Suprapubic skin (tissue), 4 donors: ENCODE data around the gene PLAAT2. TPM values are rescaled to one million over a fixed set of nuclear protein-coding genes. Genes with fewer than 3 reads are reported as not detected.

Source experiments
- DNase-seq, 2 donors: peaks; one replicate each; pipeline ENCODE4 v3.0.0-alpha.2; 2019; ENCODE audit warnings: low spot score in 2 of 2
- H3K27ac ChIP-seq: fragments of 200-600 bp; sonication (generic); one replicate; pipeline ENCODE4 v1.5.1; 2019
- H3K27me3 ChIP-seq: fragments of 200-600 bp; sonication (generic); one replicate; pipeline ENCODE4 v1.5.1; 2019
- H3K36me3 ChIP-seq: fragments of 200-600 bp; sonication (generic); one replicate; pipeline ENCODE4 v1.5.1; 2019
- H3K4me1 ChIP-seq: fragments of 200-600 bp; sonication (generic); one replicate; pipeline ENCODE4 v1.5.1; 2019
- H3K4me3 ChIP-seq: fragments of 200-600 bp; sonication (generic); one replicate; pipeline ENCODE4 v1.5.1; 2019; ENCODE audit warnings: mild to moderate bottlenecking
- H3K9me3 ChIP-seq: fragments of 200-600 bp; sonication (generic); one replicate; pipeline ENCODE4 v1.5.1; 2019
- CTCF ChIP-seq, 2 donors: fragments of 200-600 bp in 1 of 2; fragments of 450-650 bp in 1 of 2; sonication (generic) in 1 of 2; IDR thresholded peaks; one replicate each; pipeline ENCODE4 v1.5.1; 2016 to 2019; ENCODE audit warnings: antibody characterized with exemption in 2 of 2, mild to moderate bottlenecking in 1 of 2, moderate library complexity in 1 of 2
- EP300 ChIP-seq: sonication (generic); formaldehyde crosslinking; IDR thresholded peaks from one replicate; pipeline ENCODE4 v1.6.1; 2017; ENCODE audit warnings: antibody characterized with exemption
- POLR2A ChIP-seq, 2 donors: fragments of 450-650 bp; IDR thresholded peaks; one replicate each; pipeline ENCODE4 v1.6.1; 2017; ENCODE audit warnings: antibody characterized with exemption in 2 of 2, mild to moderate bottlenecking in 2 of 2, moderate library complexity in 2 of 2
- POLR2AphosphoS5 ChIP-seq, 3 donors: sonication (generic); formaldehyde crosslinking; IDR thresholded peaks; one replicate each; pipeline ENCODE4 v1.6.1; 2017; ENCODE audit warnings: antibody characterized with exemption in 3 of 3
- WGBS: methylation state at CpG from one replicate; pipeline ENCODE4 v1.1.5; 2018; 5-methylcytosine and 5-hydroxymethylcytosine counted together
- total RNA-seq, 4 donors: library from RNA; depleted of rRNA; stranded (reverse); fragments of >200 nt; gene quantifications; one replicate each; pipeline ENCODE4 v1.1.0, GENCODE V29; 2016

Gene PLAAT2
- total RNA-seq, 4 donors from 2014 or later, result not detected

- WGBS, result 73% methylated on average over 4 of the region's 4 CpGs
- Histone ChIP-seq H3K9me3 (no peaks in the 10 kb centered on the region), H3K4me1 (no peaks in the 10 kb centered on the region), H3K27me3 (no peaks in the 10 kb centered on the region), H3K27ac (no peak overlapping the region), H3K36me3 (peaks cover 3% of the 10 kb centered on the region), H3K4me3 (no peak overlapping the region)
- TF ChIP-seq POLR2AphosphoS5 (IDR thresholded peaks at IDR 0.05), result no peak
- TF ChIP-seq POLR2A (IDR thresholded peaks at IDR 0.05), result no peak
- no peak for TF ChIP-seq EP300
- TF ChIP-seq CTCF (IDR thresholded peaks at IDR 0.05), result no peak
- DNase-seq, result peak in 1 of 2 donors; percentile 32
These were observed 35.4 kb upstream of the PLAAT2 start for GRCh38 chr11:63598556-63598955.

- TF ChIP-seq CTCF (IDR thresholded peaks at IDR 0.05), result no peak
- no peak for TF ChIP-seq POLR2AphosphoS5 (IDR thresholded peaks at IDR 0.05)
- no peak for TF ChIP-seq EP300
- no peak for TF ChIP-seq POLR2A (IDR thresholded peaks at IDR 0.05)
- no peaks in the 10 kb centered on the region for H3K4me1 ChIP-seq
- no peaks in the 10 kb centered on the region for H3K9me3 ChIP-seq
- H3K27ac ChIP-seq, result no peak overlapping the region
- no peak overlapping the region for H3K4me3 ChIP-seq
- WGBS, result 79% methylated on average over 4 of the region's 4 CpGs
- H3K36me3 ChIP-seq, result peaks cover 9% of the 10 kb centered on the region
- peak in 1 of 2 donors; percentile 14 for DNase-seq
- no peaks in the 10 kb centered on the region for H3K27me3 ChIP-seq
These were observed 32.1 kb upstream of the PLAAT2 start for GRCh38 chr11:63595296-63595695.

DNA sequence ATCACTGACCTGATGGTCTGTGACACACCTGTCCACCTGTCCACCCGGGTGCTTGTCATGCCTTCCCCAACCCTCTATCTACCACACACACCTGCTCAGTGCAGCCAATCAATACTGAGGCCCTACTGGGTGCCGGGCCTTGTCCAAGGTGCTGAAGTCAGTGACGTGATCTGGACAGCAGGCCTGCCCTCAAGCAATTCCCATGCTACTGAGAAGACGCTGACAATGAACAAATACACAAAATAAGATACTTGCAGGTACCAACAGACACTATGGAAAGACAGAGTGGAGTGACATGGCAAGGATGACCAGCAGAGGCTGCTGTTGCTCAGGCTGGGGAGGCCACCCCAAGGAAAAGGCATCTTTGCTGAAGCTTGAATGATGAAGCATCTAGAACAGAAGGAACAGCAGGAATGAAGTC, 29.8 kb upstream of the PLAAT2 start:
- DNase-seq, result no peak
- WGBS, result 79% methylated on average over 4 of the region's 4 CpGs

DNA sequence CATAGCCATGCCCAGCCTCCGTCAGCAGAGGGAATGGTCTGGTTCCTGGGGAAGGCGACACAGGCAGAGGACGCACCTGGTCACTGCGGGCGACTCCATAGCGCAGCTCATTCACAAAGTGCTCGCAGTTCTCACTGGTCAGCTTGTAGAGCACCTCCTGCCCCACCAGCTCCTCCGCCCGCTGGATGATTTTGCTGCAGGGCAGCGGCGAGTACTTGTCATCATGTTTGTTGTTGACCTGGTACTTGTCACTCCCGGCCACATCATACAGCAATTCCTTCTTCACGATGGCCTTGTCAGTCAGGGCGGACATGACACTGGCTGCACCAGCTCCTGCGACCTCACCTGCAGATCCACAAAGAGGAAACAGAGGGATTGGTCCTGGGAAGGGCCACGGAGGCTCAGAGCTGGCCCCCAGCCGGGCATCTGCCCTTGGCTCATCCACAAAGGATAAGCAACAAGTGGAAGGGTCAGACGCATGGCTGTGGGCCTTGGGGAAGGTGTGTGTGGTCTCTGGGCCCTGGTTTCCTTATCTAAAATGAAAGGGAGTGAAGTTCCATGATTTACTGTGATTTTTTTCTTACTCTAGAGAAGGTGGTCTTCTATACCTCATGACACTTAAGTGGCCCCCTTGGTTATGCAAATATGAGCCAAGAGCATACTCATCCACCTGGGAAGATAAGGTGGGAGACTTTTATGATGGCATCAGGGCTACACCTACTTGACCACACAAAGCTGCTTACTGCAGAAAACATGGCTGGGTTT, 27.0 kb upstream of the PLAAT2 start:
- TF ChIP-seq CTCF (IDR thresholded peaks at IDR 0.05) (no peak), EP300 (no peak), POLR2A (IDR thresholded peaks at IDR 0.05) (no peak), POLR2AphosphoS5 (IDR thresholded peaks at IDR 0.05) (no peak)
- no peak overlapping the region for H3K4me3 ChIP-seq
- DNase-seq, result no peak
- H3K9me3 ChIP-seq, result no peaks in the 10 kb centered on the region
- H3K27ac ChIP-seq, result no peak overlapping the region
- no peaks in the 10 kb centered on the region for H3K4me1 ChIP-seq
- H3K36me3 ChIP-seq, result peaks cover 12% of the 10 kb centered on the region
- no peaks in the 10 kb centered on the region for H3K27me3 ChIP-seq
- WGBS, result 97% methylated on average over 17 of the region's 18 CpGs

More for the DNA sequence above, 29.8 kb upstream of the PLAAT2 start:
- Histone ChIP-seq H3K9me3 (no peaks in the 10 kb centered on the region), H3K4me3 (no peak overlapping the region), H3K27me3 (no peaks in the 10 kb centered on the region), H3K36me3 (peaks cover 15% of the 10 kb centered on the region), H3K4me1 (no peaks in the 10 kb centered on the region), H3K27ac (no peak overlapping the region)
- TF ChIP-seq EP300 (no peak), POLR2AphosphoS5 (IDR thresholded peaks at IDR 0.05) (no peak), POLR2A (IDR thresholded peaks at IDR 0.05) (no peak), CTCF (IDR thresholded peaks at IDR 0.05) (peak; percentile 8 to 40)

- no peak for DNase-seq
- Histone ChIP-seq H3K27me3 (no peaks in the 10 kb centered on the region), H3K27ac (no peak overlapping the region), H3K9me3 (no peaks in the 10 kb centered on the region), H3K4me3 (no peak overlapping the region), H3K4me1 (no peaks in the 10 kb centered on the region), H3K36me3 (peaks cover 12% of the 10 kb centered on the region)
- 72% methylated on average over 3 of the region's 3 CpGs for WGBS
- TF ChIP-seq EP300, result no peak
These were observed 25.8 kb upstream of the PLAAT2 start for GRCh38 chr11:63589000-63589399.
